Esophagus squamous epithelium (tissue), 5 donors: ENCODE results near the gene BRIX1. TPM values are rescaled to one million over a fixed set of nuclear protein-coding genes. Genes with fewer than 3 reads are reported as not detected.
"Not testable (repeated sequence)": the region's sequence is repeated elsewhere in the genome, so short reads cannot be mapped to it uniquely, and the experiment has no call there.

Experiments used
- DNase-seq: peaks from one replicate; lab custom pipeline; 2025; lab: John Stamatoyannopoulos, UW
- H3K27ac ChIP-seq, 4 donors: fragments of 200-600 bp; sonication (generic); one replicate each; pipeline ENCODE4 v1.5.1; 2016 to 2019; ENCODE audit warnings: mild to moderate bottlenecking in 1 of 4
- H3K27me3 ChIP-seq, 4 donors: fragments of 200-600 bp; sonication (generic); 1 replicate in 3 of 4; 2 replicates in 1 of 4; pipeline versions ENCODE4 v1.5.1 to v1.6.0; 2017 to 2021; ENCODE audit warnings: antibody characterized with exemption in 1 of 4
- H3K36me3 ChIP-seq, 3 donors: fragments of 200-600 bp; sonication (generic); one replicate each; pipeline ENCODE4 v1.5.1; 2016 to 2019
- H3K4me1 ChIP-seq, 3 donors: fragments of 200-600 bp; sonication (generic); one replicate each; pipeline ENCODE4 v1.5.1; 2017 to 2019
- H3K4me3 ChIP-seq, 4 donors: fragments of 200-600 bp; sonication (generic); 1 replicate in 3 of 4; 2 replicates in 1 of 4; pipeline ENCODE4 v1.5.1; 2016 to 2019; ENCODE audit warnings: mild to moderate bottlenecking in 2 of 4, moderate library complexity in 1 of 4
- H3K9me3 ChIP-seq, 3 donors: fragments of 200-600 bp; sonication (generic); one replicate each; pipeline ENCODE4 v1.5.1; 2016 to 2019
- CTCF ChIP-seq, 6 experiments: fragments of 450-650 bp in 4 of 6; fragments of 200-600 bp in 2 of 6; sonication (generic) in 2 of 6; IDR thresholded peaks; one replicate each; pipeline ENCODE4 v1.5.1; 2016 to 2019; ENCODE audit warnings: antibody characterized with exemption in 6 of 6, mild to moderate bottlenecking in 4 of 6, moderate library complexity in 4 of 6
- POLR2A ChIP-seq, 4 donors: fragments of 450-650 bp; IDR thresholded peaks; one replicate each; pipeline ENCODE4 v1.6.1; 2017; ENCODE audit warnings: antibody characterized with exemption in 4 of 4, mild to moderate bottlenecking in 4 of 4, moderate library complexity in 3 of 4
- WGBS, 2 donors: methylation state at CpG; one replicate each; pipeline ENCODE4 v1.1.5; 2018; 5-methylcytosine and 5-hydroxymethylcytosine counted together
- intact Hi-C: fragments of 100-400 bp; cut with DNase I; formaldehyde crosslinking; loops from one replicate; pipeline ENCODE4 v1.15.0; 2022
- total RNA-seq, 4 donors: library from RNA; depleted of rRNA; stranded (reverse); fragments of >200 nt; gene quantifications; one replicate each; pipeline ENCODE4 v1.1.0, GENCODE V29; 2016
- donor health status: DM: yes; HTN: yes; CAD: no.

The BRIX1 gene
- total RNA-seq, 4 donors from 2014 or later: 14.5 to 37.6 (median 29.4) TPM

GRCh38 chr5:34970552-34970951 is 55.0 kb downstream of the BRIX1 start:
- TF ChIP-seq POLR2A (IDR thresholded peaks at IDR 0.05) (no peak), CTCF (IDR thresholded peaks at IDR 0.05) (no peak)
- 88% methylated on average over 1 of the region's 1 CpG; no CpG with 5 or more reads in 1 of the 2 donors for WGBS, 2 donors
- Histone ChIP-seq H3K27ac (no peak overlapping the region), H3K36me3 (no peaks in the 10 kb centered on the region), H3K9me3 (no peaks in the 10 kb centered on the region), H3K4me1 (no peaks in the 10 kb centered on the region), H3K4me3 (no peak overlapping the region), H3K27me3 (no peaks in the 10 kb centered on the region)
- no peak for DNase-seq
- intact Hi-C loops: no loop called here

- H3K9me3 ChIP-seq, intact Hi-C loops, H3K27me3 ChIP-seq, H3K36me3 ChIP-seq, DNase-seq, H3K27ac ChIP-seq, H3K4me3 ChIP-seq, H3K4me1 ChIP-seq: not testable (repeated sequence)
- WGBS, 2 donors: 81 to 91% methylated on average over 2 to 3 of the region's 4 CpGs
These were observed 56.1 kb downstream of the BRIX1 start for GRCh38 chr5:34971655-34972054.

Other genes starting within 250 kb of the BRIX1 start
- gene TTC23L, start 76.5 kb upstream of the BRIX1 start, total RNA-seq: under 1 TPM in 2 of 4 donors, not detected in 2; 0.09 to 0.19 TPM
- gene RAD1, start 207 bp upstream of the BRIX1 start, total RNA-seq: 10 to 100 TPM in 3 of 4 donors, 1 to 10 TPM in 1; 4.6 to 27.7 (median 19.0) TPM
- gene DNAJC21, start 13.8 kb downstream of the BRIX1 start, total RNA-seq: 10 to 100 TPM; 24.8 to 51.9 (median 32.0) TPM
- gene AGXT2, start 132.2 kb downstream of the BRIX1 start, total RNA-seq: not detected